Gastrocnemius medialis (tissue), 4 donors: ENCODE results near the gene GPATCH2.

Source experiments
- POLR2A ChIP-seq, 2 donors: fragments of 450-650 bp; IDR thresholded peaks; one replicate each; pipeline ENCODE4 v1.6.1; 2017; ENCODE audit warnings: antibody characterized with exemption in 2 of 2, mild to moderate bottlenecking in 2 of 2, moderate library complexity in 2 of 2
- TF ChIP-seq, protein P1 (sequence below), 5 experiments: fragments of 450-650 bp in 3 of 5; fragments of 200-600 bp in 2 of 5; sonication (generic) in 2 of 5; IDR thresholded peaks in 4 of 5; conservative IDR thresholded peaks in 1 of 5; 1 replicate in 4 of 5; 2 replicates in 1 of 5; pipeline ENCODE4 v1.5.1; 2016 to 2019; ENCODE audit warnings: antibody characterized with exemption in 5 of 5, mild to moderate bottlenecking in 3 of 5, moderate library complexity in 3 of 5

DNA sequence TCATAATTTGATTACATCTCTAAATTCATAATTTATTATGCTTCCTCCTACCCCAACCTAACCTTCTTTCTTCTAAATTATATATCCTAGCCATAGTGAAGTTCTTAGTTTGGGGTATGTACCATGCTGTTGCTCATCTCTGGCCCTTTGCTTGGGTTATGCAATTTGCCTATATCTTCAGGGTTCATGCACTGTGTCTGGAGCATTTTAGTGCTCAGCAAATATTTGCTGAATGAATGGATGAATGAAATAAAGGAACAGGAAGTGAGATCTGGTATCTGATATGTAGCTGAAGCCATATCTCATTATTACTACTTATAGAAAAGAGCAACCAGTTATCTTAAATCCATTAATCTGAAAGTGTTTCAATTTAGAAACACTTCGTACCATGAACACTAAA is 137.6 kb downstream of the GPATCH2 start:
- TF ChIP-seq, protein P1, sequence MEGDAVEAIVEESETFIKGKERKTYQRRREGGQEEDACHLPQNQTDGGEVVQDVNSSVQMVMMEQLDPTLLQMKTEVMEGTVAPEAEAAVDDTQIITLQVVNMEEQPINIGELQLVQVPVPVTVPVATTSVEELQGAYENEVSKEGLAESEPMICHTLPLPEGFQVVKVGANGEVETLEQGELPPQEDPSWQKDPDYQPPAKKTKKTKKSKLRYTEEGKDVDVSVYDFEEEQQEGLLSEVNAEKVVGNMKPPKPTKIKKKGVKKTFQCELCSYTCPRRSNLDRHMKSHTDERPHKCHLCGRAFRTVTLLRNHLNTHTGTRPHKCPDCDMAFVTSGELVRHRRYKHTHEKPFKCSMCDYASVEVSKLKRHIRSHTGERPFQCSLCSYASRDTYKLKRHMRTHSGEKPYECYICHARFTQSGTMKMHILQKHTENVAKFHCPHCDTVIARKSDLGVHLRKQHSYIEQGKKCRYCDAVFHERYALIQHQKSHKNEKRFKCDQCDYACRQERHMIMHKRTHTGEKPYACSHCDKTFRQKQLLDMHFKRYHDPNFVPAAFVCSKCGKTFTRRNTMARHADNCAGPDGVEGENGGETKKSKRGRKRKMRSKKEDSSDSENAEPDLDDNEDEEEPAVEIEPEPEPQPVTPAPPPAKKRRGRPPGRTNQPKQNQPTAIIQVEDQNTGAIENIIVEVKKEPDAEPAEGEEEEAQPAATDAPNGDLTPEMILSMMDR (IDR thresholded peaks at IDR 0.05 in 4 of 5, conservative IDR thresholded peaks at IDR 0.05 in 1 of 5): no peak
- no peak for TF ChIP-seq POLR2A (IDR thresholded peaks at IDR 0.05)
